Panc1 (cell line): ENCODE data around the gene PRL.

ENCODE experiments used
- CTCF ChIP-seq: fragments of 450-650 bp; IDR thresholded peaks from 2 replicates; pipeline ENCODE4 v1.5.1; 2017; ENCODE audit warnings: mild to moderate bottlenecking
- POLR2AphosphoS5 ChIP-seq: IDR thresholded peaks from 2 replicates; pipeline ENCODE4 v1.6.1; 2012; ENCODE audit warnings: mild to moderate bottlenecking, low read depth, low read length, moderate library complexity
- REST ChIP-seq, 2 experiments: IDR thresholded peaks; 2 replicates each; pipeline ENCODE4 v1.6.1; 2011 to 2012; ENCODE audit warnings: low read depth in 2 of 2, control low read depth in 1 of 2, low read length in 1 of 2, mild to moderate bottlenecking in 1 of 2, moderate library complexity in 1 of 2; ENCODE audit not compliant: insufficient read depth in 1 of 2

- no peak for TF ChIP-seq CTCF
- TF ChIP-seq REST (IDR thresholded peaks at IDR 0.05; ENCODE audit: insufficient read depth in 1 of 2, low read depth in 2 of 2, low read length in 1 of 2), result no peak
- TF ChIP-seq POLR2AphosphoS5, result no peak
Observed at GRCh38 chr6:22296067-22296466, 769 bp downstream of the PRL start.
